ENCODE data around the gene SCARF2.
"Not testable (repeated sequence)": the region's sequence is repeated elsewhere in the genome, so short reads cannot be mapped to it uniquely, and the experiment has no call there.

The SCARF2 gene

GRCh38 chr22:20437613-20438426 lies at the start of gene SCARF2:
Gene SCARF2 (minus strand): TSS chr22:20437825. CDS start chr22:20437754, 71 bp downstream.
- DNase-seq (ENCODE audit: low spot score), result peak; percentile 67

GRCh38 chr22:20486229-20486628 lies 48.6 kb upstream of the SCARF2 start:
- no peak for DNase-seq (ENCODE audit: low spot score)

GRCh38 chr22:20484948-20485683 lies 47.5 kb upstream of the SCARF2 start:
- DNase-seq (ENCODE audit: low spot score), result no peak

- no peak for DNase-seq (ENCODE audit: low spot score)
Observed at GRCh38 chr22:20483771-20484170, 46.1 kb upstream of the SCARF2 start.

GRCh38 chr22:20483143-20483506 lies 45.5 kb upstream of the SCARF2 start:
- not testable (repeated sequence) for DNase-seq (ENCODE audit: low spot score)

- no peak for DNase-seq (ENCODE audit: low spot score)
Observed at GRCh38 chr22:20479612-20480196, 42.1 kb upstream of the SCARF2 start.

- DNase-seq (ENCODE audit: low spot score), result not testable (repeated sequence)
Observed at GRCh38 chr22:20478059-20478458, 40.4 kb upstream of the SCARF2 start.

GRCh38 chr22:20475569-20475968 lies 37.9 kb upstream of the SCARF2 start:
- not testable (repeated sequence) for DNase-seq (ENCODE audit: low spot score)

- no peak for DNase-seq (ENCODE audit: low spot score)
Observed at GRCh38 chr22:20475115-20475436, 37.5 kb upstream of the SCARF2 start.

- DNase-seq (ENCODE audit: low spot score), result no peak
Observed at GRCh38 chr22:20472629-20473442, 35.2 kb upstream of the SCARF2 start.

- DNase-seq (ENCODE audit: low spot score), result no peak
Observed at GRCh38 chr22:20471126-20471833, 33.7 kb upstream of the SCARF2 start.

- not testable (repeated sequence) for DNase-seq (ENCODE audit: low spot score)
Observed at GRCh38 chr22:20470525-20470924, 32.9 kb upstream of the SCARF2 start.

GRCh38 chr22:20469110-20469868 lies 31.7 kb upstream of the SCARF2 start:
- no peak for DNase-seq (ENCODE audit: low spot score)

GRCh38 chr22:20466659-20467379 lies 29.2 kb upstream of the SCARF2 start:
- DNase-seq (ENCODE audit: low spot score), result no peak

- no peak for DNase-seq (ENCODE audit: low spot score)
Observed at GRCh38 chr22:20465759-20466077, 28.1 kb upstream of the SCARF2 start.

GRCh38 chr22:20464912-20465758 lies 27.5 kb upstream of the SCARF2 start:
- DNase-seq (ENCODE audit: low spot score), result no peak

- no peak for DNase-seq (ENCODE audit: low spot score)
Observed at GRCh38 chr22:20464096-20464614, 26.5 kb upstream of the SCARF2 start.

GRCh38 chr22:20463324-20464095 lies 25.9 kb upstream of the SCARF2 start:
- peak; percentile 61 for DNase-seq (ENCODE audit: low spot score)

All from D341Med (cell line).